H1 (cell line): ENCODE measurements around the gene RAB31. TPM values are rescaled to one million over a fixed set of nuclear protein-coding genes. Genes with fewer than 3 reads are reported as not detected.
A peak's percentile ranks its signal among the peaks of the same experiment; 100 is the strongest.

ENCODE experiments used
- CTCF ChIA-PET: fragments of 300-600 bp; sonication (Branson Sonifier 250); formaldehyde crosslinking; loops from one replicate; lab custom pipeline; 2021; ENCODE audit not compliant: partially characterized antibody; lab: Charles Lee
- POLR2A ChIA-PET: fragments of 300-600 bp; sonication (Branson Sonifier 250); formaldehyde crosslinking; loops from one replicate; lab custom pipeline; 2021; ENCODE audit warnings: inconsistent platforms; ENCODE audit not compliant: partially characterized antibody; lab: Charles Lee
- DNase-seq, 2 experiments: peaks; one replicate each; pipeline versions ENCODE4 v3.0.0 to v3.0.0-alpha.2; 2010 to 2022; ENCODE audit warnings: low spot score in 2 of 2, low read depth in 1 of 2, mixed read lengths in 1 of 2
- FAIRE-seq: peaks from 2 replicates; lab custom pipeline; 2011; peaks lifted over from hg19 to GRCh38; lab: Jason Lieb, UNC
- H2AFZ ChIP-seq: 2 replicates; pipeline ENCODE4 v1.8.1; 2012; ENCODE audit warnings: low read length, inconsistent platforms
- H2AK5ac ChIP-seq: 2 replicates; pipeline ENCODE4 v1.6.1; 2013; ENCODE audit warnings: low read depth, low read length
- H2BK120ac ChIP-seq: replicated peaks from 2 replicates; pipeline ENCODE3; 2013; ENCODE audit warnings: low read depth, low read length, inconsistent platforms
- H2BK12ac ChIP-seq: 2 replicates; pipeline ENCODE4 v1.6.1; 2013; ENCODE audit warnings: low read depth, low read length
- H2BK15ac ChIP-seq: 2 replicates; pipeline ENCODE4 v1.6.1; 2013; ENCODE audit warnings: low read length
- H2BK20ac ChIP-seq: 2 replicates; pipeline ENCODE4 v1.6.1; 2013; ENCODE audit warnings: low read length
- H2BK5ac ChIP-seq: 2 replicates; pipeline ENCODE4 v1.6.1; 2013; ENCODE audit warnings: low read depth, low read length
- H3K14ac ChIP-seq: 2 replicates; pipeline ENCODE4 v1.6.1; 2013; ENCODE audit warnings: inconsistent platforms; ENCODE audit not compliant: insufficient read length
- H3K18ac ChIP-seq: 2 replicates; pipeline ENCODE4 v1.6.1; 2013; ENCODE audit warnings: low read length; ENCODE audit errors: extremely low read depth
- H3K23ac ChIP-seq: 2 replicates; pipeline ENCODE4 v1.6.1; 2013; ENCODE audit warnings: inconsistent platforms; ENCODE audit not compliant: insufficient read length
- H3K23me2 ChIP-seq: 2 replicates; pipeline ENCODE4 v1.6.1; 2013; ENCODE audit warnings: low read depth, low read length
- H3K27ac ChIP-seq: 2 replicates; pipeline ENCODE4 v1.6.1; 2011; ENCODE audit warnings: low read depth, low read length, inconsistent platforms
- H3K27me3 ChIP-seq, 4 experiments: replicated peaks in 1 of 4; 1 replicate in 1 of 4; 2 replicates in 3 of 4; pipeline versions ENCODE4 v1.6.1 to v1.8.1; 2011 to 2013; ENCODE audit warnings: low read length in 3 of 4, mild to moderate bottlenecking in 3 of 4, inconsistent platforms in 2 of 4, mixed read lengths in 2 of 4, moderate library complexity in 1 of 4; ENCODE audit not compliant: control insufficient read depth in 3 of 4, insufficient read depth in 3 of 4; ENCODE audit errors: extremely low read depth in 1 of 4
- H3K36me3 ChIP-seq, 4 experiments: 2 replicates each; pipeline versions ENCODE4 v1.6.1 to v1.8.1; 2011 to 2013; ENCODE audit warnings: mild to moderate bottlenecking in 4 of 4, low read length in 3 of 4, moderate library complexity in 2 of 4, control low read depth in 1 of 4, inconsistent platforms in 1 of 4; ENCODE audit not compliant: insufficient read depth in 4 of 4, control insufficient read depth in 2 of 4
- H3K4ac ChIP-seq: replicated peaks from 2 replicates; pipeline ENCODE3; 2013; ENCODE audit warnings: low read length, low read depth, mixed read lengths, inconsistent platforms; ENCODE audit not compliant: insufficient read length
- H3K4me1 ChIP-seq, 4 experiments: replicated peaks in 1 of 4; 1 replicate in 1 of 4; 2 replicates in 3 of 4; pipeline versions ENCODE4 v1.6.1 to v1.8.1; 2011 to 2013; ENCODE audit warnings: low read length in 3 of 4, inconsistent platforms in 2 of 4, mixed read lengths in 1 of 4; ENCODE audit not compliant: insufficient read depth in 4 of 4, control insufficient read depth in 3 of 4
- H3K4me2 ChIP-seq, 2 experiments: 2 replicates each; pipeline versions ENCODE4 v1.6.1 to v1.8.1; 2011 to 2013; ENCODE audit warnings: low read depth in 2 of 2, low read length in 2 of 2, control low read depth in 1 of 2, inconsistent platforms in 1 of 2, mild to moderate bottlenecking in 1 of 2; ENCODE audit not compliant: insufficient read depth in 1 of 2
- H3K4me3 ChIP-seq, 4 experiments: fragments of 200-600, 300-600 bp in 1 of 4; sonication (generic), shearing (Covaris generic), sonication (Bioruptor Twin) in 1 of 4; 2 replicates each; pipeline versions ENCODE4 v1.5.1 to v1.8.1; 2011 to 2016; ENCODE audit warnings: low read length in 4 of 4, low read depth in 3 of 4, control low read depth in 2 of 4, inconsistent platforms in 2 of 4, mild to moderate bottlenecking in 2 of 4, mixed read lengths in 1 of 4, moderate library complexity in 1 of 4; ENCODE audit not compliant: insufficient read depth in 2 of 4; ENCODE audit errors: extremely low read depth in 1 of 4
- H3K56ac ChIP-seq: replicated peaks from 2 replicates; pipeline ENCODE3; 2013; ENCODE audit warnings: low read depth, mild to moderate bottlenecking, mixed read lengths, low read length, inconsistent platforms; ENCODE audit not compliant: insufficient read length
- H3K79me1 ChIP-seq: 2 replicates; pipeline ENCODE4 v1.6.1; 2013; ENCODE audit warnings: low read depth, low read length, control low read depth
- H3K79me2 ChIP-seq, 2 experiments: 2 replicates each; pipeline versions ENCODE4 v1.6.1 to v1.8.1; 2012 to 2013; ENCODE audit warnings: low read length in 2 of 2, mild to moderate bottlenecking in 2 of 2, inconsistent platforms in 1 of 2; ENCODE audit not compliant: insufficient read depth in 2 of 2, control insufficient read depth in 1 of 2
- H3K9ac ChIP-seq, 4 experiments: replicated peaks in 1 of 4; 1 replicate in 1 of 4; 2 replicates in 3 of 4; pipeline versions ENCODE4 v1.6.1 to v1.8.1; 2011 to 2013; ENCODE audit warnings: low read depth in 3 of 4, low read length in 3 of 4, control low read depth in 2 of 4, mild to moderate bottlenecking in 2 of 4, moderate library complexity in 2 of 4, inconsistent platforms in 1 of 4; ENCODE audit errors: extremely low read depth in 1 of 4
- H3K9me3 ChIP-seq, 2 experiments: 2 replicates each; pipeline versions ENCODE4 v1.6.1 to v1.8.1; 2012 to 2013; ENCODE audit warnings: mild to moderate bottlenecking in 2 of 2, moderate library complexity in 2 of 2, control low read depth in 1 of 2, inconsistent platforms in 1 of 2, low read depth in 1 of 2, low read length in 1 of 2, mixed read lengths in 1 of 2; ENCODE audit not compliant: insufficient read depth in 2 of 2
- H4K20me1 ChIP-seq, 2 experiments: replicated peaks in 1 of 2; 2 replicates each; pipeline versions ENCODE3 to v1.8.1; 2011 to 2013; ENCODE audit warnings: inconsistent platforms in 2 of 2, low read length in 2 of 2, mild to moderate bottlenecking in 1 of 2; ENCODE audit not compliant: insufficient read depth in 2 of 2, control insufficient read depth in 1 of 2
- H4K5ac ChIP-seq: 2 replicates; pipeline ENCODE4 v1.6.1; 2013; ENCODE audit warnings: low read length, low read depth, mixed read lengths, inconsistent platforms; ENCODE audit not compliant: insufficient read length
- H4K8ac ChIP-seq: 2 replicates; pipeline ENCODE4 v1.8.0; 2013; ENCODE audit warnings: mild to moderate bottlenecking, moderate library complexity, low read length, inconsistent platforms; ENCODE audit not compliant: insufficient read depth; ENCODE audit errors: extremely low read depth
- H4K91ac ChIP-seq: replicated peaks from 2 replicates; pipeline ENCODE3; 2013; ENCODE audit warnings: low read length, mixed read lengths, inconsistent platforms; ENCODE audit not compliant: insufficient read length
- CHD1 ChIP-seq: IDR thresholded peaks from 2 replicates; pipeline ENCODE4 v1.6.1; 2012; ENCODE audit warnings: low read depth, low read length, improper control_type of control experiment
- CTBP2 ChIP-seq: IDR thresholded peaks from 2 replicates; pipeline ENCODE4 v1.7.0; 2011; ENCODE audit warnings: borderline replicate concordance, mild to moderate bottlenecking, moderate library complexity, mixed read lengths, low read length; ENCODE audit not compliant: insufficient read depth, insufficient read length
- JUN ChIP-seq: IDR thresholded peaks from 2 replicates; pipeline ENCODE4 v1.6.1; 2011; ENCODE audit warnings: low read depth, mild to moderate bottlenecking, improper control_type of control experiment, low read length
- MAFK ChIP-seq: IDR thresholded peaks from 2 replicates; pipeline ENCODE4 v1.6.1; 2012; ENCODE audit warnings: low read depth, mild to moderate bottlenecking, improper control_type of control experiment, low read length
- WGBS, 2 experiments: shearing (Covaris generic) in 1 of 2; methylation state at CpG; one replicate each; pipeline versions ENCODE4 v1.1.6 to v1.1.7; 2013 to 2015; ENCODE audit warnings: low lambda C conversion rate in 2 of 2, mixed read lengths in 2 of 2, inconsistent platforms in 1 of 2, low coverage in 1 of 2, missing lambda C conversion rate in 1 of 2; ENCODE audit not compliant: insufficient replicate concordance in 2 of 2, insufficient coverage in 1 of 2, insufficient read length in 1 of 2; ENCODE audit errors: extremely low coverage in 1 of 2, missing lambda C conversion rate in 1 of 2; 5-methylcytosine and 5-hydroxymethylcytosine counted together
- polyA plus RNA-seq, 7 experiments: library from polyadenylated mRNA; depleted of rRNA in 3 of 7; stranded (reverse) in 5 of 7; unstranded in 2 of 7; fragments of >200 nt in 5 of 7; fragments of 200-250 nt in 2 of 7; gene quantifications; 1 replicate in 5 of 7; 2 replicates in 1 of 7; 4 replicates in 1 of 7; pipeline versions ENCODE4 v1.2.1 to v1.2.3, GENCODE V29; 2011 to 2013; ENCODE audit warnings: missing spikeins in 2 of 7, mixed read lengths in 2 of 7
- total RNA-seq: library from RNA; stranded (reverse); fragmentation: NEBNext Ultra II Directional; extraction: Animal tissue kit (Norgen Biotek cat#: 25700); gene quantifications from 2 replicates; pipeline ENCODE4 v1.2.1, GENCODE V29; 2021

RAB31 gene
- total and polyA plus RNA-seq, 2 of the 8 experiments (the other 6 are each of a cell fraction or from before 2014, with no cell fraction given) = 15.2 to 40.9 TPM

- peaks cover 3% of the 10 kb centered on the region; the same call in 1 of the 2 replicates for H3K79me1 ChIP-seq
- H3K27ac ChIP-seq = no peak overlapping the region
- peaks cover 0 to 2% of the 10 kb centered on the region in 2 experiments for H4K20me1 ChIP-seq
- no peaks in the 10 kb centered on the region for H3K79me2 ChIP-seq
- peak overlapping the region; percentile 25 for H2AFZ ChIP-seq
- peaks cover 4 to 13% (median 8%) of the 10 kb centered on the region in 4 experiments; a peak in 6 of 7 replicates for H3K4me1 ChIP-seq
- DNase-seq = no peak
- peaks cover 0 to 37% (median 31%) of the 10 kb centered on the region in 4 experiments; a peak in 5 of 7 replicates for H3K27me3 ChIP-seq
- no peak overlapping the region for H2AK5ac ChIP-seq
- peak overlapping the region in 3 of 4 experiments; percentile 20 to 74 (median 64); a peak in 4 of 7 replicates for H3K9ac ChIP-seq
- no peaks in the 10 kb centered on the region for H3K9me3 ChIP-seq
- no peak overlapping the region for H2BK15ac ChIP-seq
- H3K56ac ChIP-seq = no peak overlapping the region
- no peak overlapping the region for H3K4ac ChIP-seq
- TF ChIP-seq MAFK = no peak
- no peak for TF ChIP-seq JUN
- TF ChIP-seq CTBP2 = peak; percentile 15
- no peak for TF ChIP-seq CHD1
- ChIA-PET POLR2A (interaction anchor here (1.0 to 1.2 kb wide), 2 partner anchors 16 to 99 kb away, joined by 3 read pairs; no protein-coding TSS in a partner anchor), CTCF (interaction anchor here (0.6 to 1.7 kb wide), 3 partner anchors 14 to 38 kb away, joined by 3 to 4 read pairs (median 3); no protein-coding TSS in a partner anchor)
- H2BK5ac ChIP-seq = no peak overlapping the region
- H3K4me2 ChIP-seq = peak overlapping the region; percentile 85 to 97
- H2BK20ac ChIP-seq = 0 out of 2 replicates have a peak overlapping the region, but pooled peaks have one; percentile 16
- 29% methylated on average over 31 of the region's 31 CpGs; no CpG with 5 or more reads in 1 of the 2 experiments for WGBS, 2 experiments
- no peak for FAIRE-seq
- H3K4me3 ChIP-seq = peak overlapping the region; percentile 70 to 87 (median 82)
- H4K5ac ChIP-seq = no peak overlapping the region
- peak overlapping the region; percentile 57; the same call in 1 of the 2 replicates for H3K18ac ChIP-seq
- H4K91ac ChIP-seq = peak overlapping the region; percentile 10
- H4K8ac ChIP-seq = peak overlapping the region; percentile 78; the same call in 1 of the 2 replicates
- no peak overlapping the region for H3K23ac ChIP-seq
- H3K23me2 ChIP-seq = peaks cover 17% of the 10 kb centered on the region; the same call in 1 of the 2 replicates
- no peak overlapping the region for H2BK120ac ChIP-seq
- H3K36me3 ChIP-seq = no peaks in the 10 kb centered on the region
- peak overlapping the region; percentile 91 for H2BK12ac ChIP-seq
- no peak overlapping the region for H3K14ac ChIP-seq
Measured at GRCh38 chr18:9707381-9708056, 582 bp upstream of the RAB31 start.
